Neural progenitor cell (in vitro differentiated cells): Measurements from ENCODE around the gene DDC.

Experiments used
- EZH2phosphoT487 ChIP-seq: fragments of 200-600 bp; sonication (generic); IDR thresholded peaks from 2 replicates; pipeline ENCODE4 v1.6.1; 2017; ENCODE audit warnings: antibody characterized with exemption
- TF ChIP-seq, protein P1 (sequence below): fragments of 200-600 bp; sonication (generic); IDR thresholded peaks from 2 replicates; pipeline ENCODE4 v1.5.1; 2017; ENCODE audit warnings: antibody characterized with exemption, mild to moderate bottlenecking

DNA sequence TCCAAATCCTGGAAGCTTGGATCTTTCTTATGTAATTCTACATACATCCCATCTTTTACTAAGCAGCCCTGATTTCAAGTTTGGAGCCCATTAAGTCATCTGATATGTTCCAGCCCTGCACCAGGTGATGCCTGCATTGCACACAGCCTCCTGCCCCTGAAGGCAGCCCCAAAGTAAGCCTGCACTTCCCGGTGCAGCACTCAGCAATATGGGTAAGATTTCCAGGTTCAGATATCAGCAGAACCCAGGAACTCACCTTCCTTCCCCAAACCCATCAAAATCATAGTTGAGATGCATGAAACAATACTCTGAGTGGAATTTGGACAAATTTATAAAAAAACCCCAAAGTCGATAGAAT is 333 bp upstream of the DDC start:
- TF ChIP-seq, protein P1, sequence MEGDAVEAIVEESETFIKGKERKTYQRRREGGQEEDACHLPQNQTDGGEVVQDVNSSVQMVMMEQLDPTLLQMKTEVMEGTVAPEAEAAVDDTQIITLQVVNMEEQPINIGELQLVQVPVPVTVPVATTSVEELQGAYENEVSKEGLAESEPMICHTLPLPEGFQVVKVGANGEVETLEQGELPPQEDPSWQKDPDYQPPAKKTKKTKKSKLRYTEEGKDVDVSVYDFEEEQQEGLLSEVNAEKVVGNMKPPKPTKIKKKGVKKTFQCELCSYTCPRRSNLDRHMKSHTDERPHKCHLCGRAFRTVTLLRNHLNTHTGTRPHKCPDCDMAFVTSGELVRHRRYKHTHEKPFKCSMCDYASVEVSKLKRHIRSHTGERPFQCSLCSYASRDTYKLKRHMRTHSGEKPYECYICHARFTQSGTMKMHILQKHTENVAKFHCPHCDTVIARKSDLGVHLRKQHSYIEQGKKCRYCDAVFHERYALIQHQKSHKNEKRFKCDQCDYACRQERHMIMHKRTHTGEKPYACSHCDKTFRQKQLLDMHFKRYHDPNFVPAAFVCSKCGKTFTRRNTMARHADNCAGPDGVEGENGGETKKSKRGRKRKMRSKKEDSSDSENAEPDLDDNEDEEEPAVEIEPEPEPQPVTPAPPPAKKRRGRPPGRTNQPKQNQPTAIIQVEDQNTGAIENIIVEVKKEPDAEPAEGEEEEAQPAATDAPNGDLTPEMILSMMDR: no peak
- no peak for TF ChIP-seq EZH2phosphoT487
